Activated T-cell treated with anti-CD3 and anti-CD28 coated beads for 4 hours (primary cell): Measurements from ENCODE around the gene MOV10.
A peak's percentile ranks its signal among the peaks of the same experiment; 100 is the strongest.

Source experiments
- DNase-seq: peaks from one replicate; pipeline ENCODE4 v3.0.0-alpha.2; 2020

The MOV10 gene

DNA sequence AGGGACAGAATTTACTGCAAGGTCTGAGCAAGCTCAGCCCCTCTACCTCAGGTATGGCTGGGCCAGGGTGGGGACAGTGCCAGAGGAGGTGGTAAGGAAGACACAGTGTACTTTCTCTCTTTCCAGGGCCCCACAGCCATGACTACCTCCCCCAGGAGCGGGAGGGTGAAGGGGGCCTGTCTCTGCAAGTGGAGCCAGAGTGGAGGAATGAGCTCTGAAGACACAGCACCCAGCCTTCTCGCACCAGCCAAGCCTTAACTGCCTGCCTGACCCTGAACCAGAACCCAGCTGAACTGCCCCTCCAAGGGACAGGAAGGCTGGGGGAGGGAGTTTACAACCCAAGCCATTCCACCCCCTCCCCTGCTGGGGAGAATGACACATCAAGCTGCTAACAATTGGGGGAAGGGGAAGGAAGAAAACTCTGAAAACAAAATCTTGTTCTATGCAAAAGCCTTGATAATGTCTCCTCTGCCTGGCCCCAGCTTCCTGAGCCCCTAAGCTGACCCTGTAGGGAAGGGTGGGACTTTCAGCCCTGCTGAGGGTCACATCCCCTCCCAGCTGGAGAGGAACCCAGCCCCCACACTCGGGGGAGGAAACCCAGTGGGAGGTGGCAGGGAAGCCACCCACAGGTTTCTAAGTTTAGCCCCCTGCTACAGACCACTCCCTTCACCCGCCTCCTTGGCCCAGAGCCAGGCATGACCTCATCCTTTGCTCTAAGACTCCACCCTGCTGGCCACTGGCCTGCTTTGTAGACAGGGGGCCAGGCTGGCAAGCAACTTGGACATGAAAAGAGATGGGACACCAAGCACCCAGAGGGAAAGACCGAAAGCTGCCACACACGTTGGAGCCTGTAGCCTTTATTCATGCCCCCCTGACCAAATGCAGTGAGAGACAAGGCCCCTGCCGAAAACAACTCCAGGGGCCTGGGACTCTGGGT is 26.1 kb downstream of the MOV10 start:
- peak; percentile 60 for DNase-seq

DNA sequence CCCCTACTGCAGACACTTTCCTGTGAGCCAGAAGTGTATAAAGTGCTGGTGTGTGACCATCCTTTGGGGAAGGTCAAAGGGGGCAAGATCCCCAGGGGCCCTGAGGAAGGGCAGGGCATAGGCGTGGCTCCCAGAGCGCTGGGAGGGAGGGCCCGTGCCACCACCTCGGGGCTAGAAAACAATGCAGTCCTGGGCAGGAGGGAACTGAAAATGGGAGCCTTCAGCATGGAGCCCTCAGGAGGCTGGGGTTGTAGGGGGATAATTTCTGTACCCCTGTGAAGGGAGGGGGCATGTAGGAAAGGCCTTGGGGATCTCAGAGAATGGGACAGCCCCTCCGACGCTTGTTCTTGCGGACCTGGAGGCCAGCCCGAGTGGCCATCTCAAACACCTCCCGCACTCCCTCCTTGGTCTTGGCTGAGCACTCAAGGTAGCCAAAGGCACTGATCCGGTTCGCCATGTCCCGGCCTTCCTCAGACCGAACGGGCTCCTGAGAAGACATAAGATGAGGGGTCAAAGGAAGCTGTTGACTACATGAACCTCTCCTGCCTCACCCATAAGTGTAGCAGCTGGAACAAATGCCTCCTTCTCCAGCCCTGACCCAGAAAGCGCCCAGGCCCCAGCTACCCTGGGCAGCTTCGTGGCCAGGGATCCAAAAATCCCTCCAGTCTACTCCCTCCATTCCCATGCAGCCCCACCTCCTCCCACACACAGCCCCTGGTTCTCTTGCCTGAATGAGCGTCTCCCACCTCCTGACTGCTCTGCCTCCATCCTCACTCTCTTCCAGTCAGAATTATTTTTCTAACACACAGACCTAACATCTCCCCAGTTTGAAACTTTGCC is 27.0 kb downstream of the MOV10 start:
- DNase-seq, result no peak

DNA sequence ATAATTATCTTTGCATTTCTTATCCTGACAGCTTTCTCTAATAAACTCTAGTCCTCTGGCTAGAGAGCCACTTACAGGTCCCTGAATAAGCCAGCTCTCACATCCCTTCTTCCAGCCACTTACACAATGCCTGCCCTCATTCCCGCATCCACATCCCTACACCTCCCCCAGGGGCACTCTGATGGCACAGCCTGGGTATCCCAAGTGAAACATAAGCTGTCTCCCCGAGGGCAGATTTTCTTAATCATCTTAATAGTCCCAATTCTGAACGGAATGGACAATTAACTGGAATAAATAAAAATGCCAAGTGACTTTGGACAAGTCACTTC is 27.6 kb downstream of the MOV10 start:
- DNase-seq, result no peak

DNA sequence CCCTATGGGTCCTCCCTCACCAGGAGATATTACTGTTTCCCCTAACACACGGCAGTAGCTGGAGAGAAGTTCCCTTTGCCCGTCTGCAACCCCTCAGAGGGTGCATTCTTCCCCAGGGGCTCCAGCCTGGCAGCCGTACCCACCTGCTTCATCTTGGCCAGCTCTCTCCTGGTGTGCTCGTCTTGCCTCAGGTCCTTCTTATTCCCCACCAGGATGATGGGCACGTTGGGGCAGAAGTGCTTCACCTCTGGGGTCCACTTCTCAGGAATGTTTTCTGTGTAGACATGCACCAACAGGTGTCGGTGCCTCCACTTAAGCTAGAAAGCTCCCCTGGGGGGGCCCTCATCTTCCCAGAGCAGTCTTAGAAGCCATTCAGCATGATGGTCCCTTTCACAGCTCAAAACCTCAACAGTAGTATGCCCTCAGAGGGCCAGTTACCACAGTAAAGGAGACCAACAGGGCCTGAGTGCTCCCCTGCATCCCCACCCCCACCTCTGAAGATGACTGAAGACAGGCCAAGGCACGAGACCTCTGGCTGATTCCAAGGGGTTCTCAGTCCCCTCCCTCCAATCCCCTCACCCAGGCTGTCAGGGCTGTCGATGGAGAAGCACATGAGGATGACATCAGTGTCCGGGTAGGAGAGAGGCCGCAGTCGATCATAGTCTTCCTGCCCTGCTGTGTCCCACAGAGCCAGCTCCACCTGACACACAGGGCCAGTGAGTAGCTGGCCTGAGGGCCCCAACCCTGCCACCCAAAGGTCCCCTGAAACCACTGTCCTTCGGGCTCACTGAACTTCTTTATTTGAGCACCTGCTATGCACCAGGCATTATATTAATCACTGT is 28.2 kb downstream of the MOV10 start:
- DNase-seq, result no peak

DNA sequence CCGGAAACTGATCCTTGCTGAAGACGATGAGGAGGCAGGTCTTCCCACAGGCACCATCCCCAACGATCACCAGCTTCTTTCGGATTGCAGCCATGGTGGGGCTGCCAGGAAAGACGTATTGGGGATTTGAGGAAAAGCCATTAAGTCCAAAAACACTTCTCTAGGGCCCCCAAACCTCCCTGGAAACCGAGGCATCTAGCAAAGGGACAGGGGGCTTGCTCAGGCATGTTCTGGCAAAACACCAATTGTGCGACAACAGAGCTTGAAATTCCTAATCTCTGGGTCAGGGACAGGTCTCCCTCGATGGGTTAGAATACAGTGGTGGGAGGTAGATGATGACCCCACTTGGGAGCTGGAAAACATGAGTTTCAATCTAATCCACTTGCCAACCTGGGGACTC is 29.2 kb downstream of the MOV10 start:
- DNase-seq, result no peak

DNA sequence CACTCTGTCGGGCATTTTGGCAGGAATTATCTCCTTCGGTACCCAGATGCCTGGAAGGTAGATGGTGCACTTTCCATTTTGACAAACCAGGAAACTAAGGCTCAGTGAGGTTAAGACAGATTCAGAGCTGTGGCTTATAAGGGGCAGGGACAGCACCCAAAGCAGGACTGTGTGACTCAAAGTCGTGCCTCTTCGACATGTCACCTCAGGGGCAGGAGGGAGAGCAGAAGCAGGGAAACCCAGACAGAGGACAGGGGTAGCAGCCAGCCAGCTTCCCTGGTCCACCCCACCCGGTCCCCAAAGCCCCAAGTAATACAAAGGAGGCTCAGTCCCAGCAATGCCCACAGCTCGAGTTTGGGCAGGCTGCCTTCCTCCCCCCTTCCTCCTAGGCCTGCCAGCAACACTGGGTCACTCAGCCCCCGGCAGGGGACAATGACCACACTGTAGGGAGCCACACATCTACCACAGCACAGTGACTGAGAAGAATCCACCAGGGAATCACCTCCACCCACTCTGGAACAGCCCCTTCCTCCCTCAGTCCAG is 30.0 kb downstream of the MOV10 start:
- DNase-seq, result no peak

DNA sequence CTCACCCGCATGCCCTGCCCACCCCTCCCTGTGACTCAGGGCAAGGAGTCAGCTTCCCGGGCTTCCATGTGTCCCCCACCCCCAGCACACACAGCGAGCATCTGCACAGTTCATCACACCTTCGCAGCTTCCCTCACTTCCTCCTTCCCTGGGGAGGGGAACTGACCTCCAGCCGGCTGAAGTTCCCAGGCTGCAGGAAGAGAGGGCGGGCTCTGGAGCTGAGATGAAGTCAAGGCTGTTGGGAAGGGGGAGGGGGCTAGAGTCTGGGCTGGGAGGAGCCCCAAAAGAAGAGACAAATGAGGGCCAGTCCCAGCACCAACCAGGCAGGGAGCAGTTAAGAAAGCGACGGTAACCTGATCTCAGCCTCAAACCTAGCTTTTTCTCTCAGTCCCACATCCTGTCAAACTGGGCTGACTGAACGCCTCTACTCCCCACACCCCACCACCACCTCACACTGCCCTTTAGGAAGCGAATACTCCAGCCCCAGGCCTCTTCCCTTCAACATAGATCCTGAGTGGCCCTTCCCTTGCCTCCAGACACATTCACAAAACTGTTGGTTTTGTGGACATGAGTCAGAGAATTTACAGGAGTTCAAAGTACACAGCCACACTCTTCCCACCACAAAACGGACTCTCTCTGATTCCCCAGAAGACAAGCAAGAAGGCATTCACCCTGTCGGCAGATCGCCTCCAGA is 30.6 kb downstream of the MOV10 start:
- no peak for DNase-seq

DNA sequence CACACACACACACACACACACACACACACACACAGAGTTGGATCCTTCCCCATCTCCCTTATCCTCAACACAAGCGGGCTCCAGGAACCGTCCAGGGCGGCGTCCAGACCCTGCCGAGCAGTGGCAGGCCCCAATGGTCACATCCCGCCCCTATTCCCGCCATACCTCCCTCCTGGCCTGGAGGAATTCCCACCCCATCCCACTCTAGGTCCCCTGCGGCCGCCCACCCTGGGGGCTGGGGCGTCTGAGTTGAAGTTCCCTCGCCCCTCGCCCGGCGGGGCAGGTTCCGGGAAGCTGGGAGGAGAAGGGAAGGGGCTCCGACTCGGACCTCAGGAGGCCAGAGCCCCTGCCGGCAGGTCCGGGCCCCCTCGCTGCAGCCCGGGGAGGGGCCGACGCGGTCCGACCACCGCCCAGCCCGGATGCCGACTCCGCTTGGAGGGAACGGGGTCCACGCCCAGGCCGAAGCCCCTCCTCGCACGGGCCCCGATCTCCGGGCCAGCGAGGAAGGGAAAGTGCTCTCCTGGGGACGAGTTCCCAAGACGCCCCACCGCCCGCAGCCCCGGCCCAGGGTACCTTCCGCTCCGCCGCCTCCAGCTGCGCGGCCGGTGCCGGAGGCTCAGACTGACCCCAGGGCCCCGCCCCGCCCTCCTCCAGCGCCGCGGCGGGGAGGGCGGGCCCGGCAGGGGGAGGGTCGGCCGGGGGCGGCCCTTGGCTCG is 32.2 kb downstream of the MOV10 start, which contains the start of gene RHOC:
TSS of gene RHOC (minus strand) at position 623 of the 716 bp plus-strand sequence. CDS start 3,328 bp downstream, outside the sequence.
- DNase-seq, result no peak

DNA sequence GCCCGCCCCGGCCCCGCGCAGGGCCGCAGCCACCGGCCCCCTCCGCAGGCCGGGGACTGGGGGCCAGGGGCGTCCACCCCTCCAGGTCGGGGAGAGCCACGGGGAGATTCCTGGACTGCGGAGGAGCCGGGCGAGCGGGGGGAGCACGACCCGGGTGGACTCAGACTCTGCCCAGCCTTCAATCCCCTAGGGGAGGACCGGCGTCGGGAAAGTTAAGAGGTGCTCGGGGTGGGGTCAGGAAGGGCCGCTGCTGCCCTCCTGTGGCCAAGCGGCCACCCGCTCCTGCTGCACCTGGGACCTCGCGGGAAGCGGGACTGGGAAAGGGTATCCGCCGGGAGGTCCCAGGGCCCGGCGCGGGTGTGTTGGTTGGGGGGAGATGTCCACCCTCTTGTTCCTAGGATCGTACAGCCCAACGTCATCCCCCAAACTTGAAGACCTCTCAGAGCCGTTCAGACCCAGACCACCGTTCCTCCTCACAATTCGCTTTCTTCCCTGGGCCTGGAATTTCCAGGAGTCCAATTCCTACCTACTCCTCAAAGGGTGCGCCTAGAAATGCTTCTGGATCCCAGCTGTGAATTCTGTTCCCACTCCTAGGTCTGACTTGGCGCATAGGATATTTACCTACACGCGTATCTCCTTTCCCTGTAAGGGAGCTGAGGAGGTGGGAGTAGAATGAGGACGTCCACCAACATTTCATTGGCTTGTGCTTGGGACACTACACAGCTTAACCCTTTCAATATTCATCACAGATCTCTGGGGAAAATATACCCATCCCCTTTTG is 33.0 kb downstream of the MOV10 start:
- DNase-seq, result peak; percentile 48

DNA sequence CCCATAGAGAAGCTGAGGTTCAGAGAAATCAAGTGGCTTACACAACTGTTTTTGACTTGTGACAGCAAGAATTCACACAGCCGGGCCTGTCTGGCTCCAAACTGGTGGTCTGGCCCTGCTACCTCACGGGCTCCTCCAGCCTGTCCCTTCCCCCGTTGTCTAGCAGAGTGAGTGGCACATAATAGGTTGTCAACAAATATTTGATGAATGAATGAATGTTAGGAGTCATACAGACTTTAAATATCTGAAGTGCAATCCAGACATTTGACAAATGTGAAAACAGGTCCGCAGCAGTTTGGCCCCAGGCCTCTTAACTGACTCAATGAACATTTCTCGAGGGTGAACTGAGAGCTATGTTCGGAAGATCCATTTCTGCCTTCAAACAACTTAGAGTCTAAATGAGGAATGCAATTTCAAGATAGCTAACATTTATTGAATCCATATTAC is 33.6 kb downstream of the MOV10 start:
- DNase-seq, result no peak

DNA sequence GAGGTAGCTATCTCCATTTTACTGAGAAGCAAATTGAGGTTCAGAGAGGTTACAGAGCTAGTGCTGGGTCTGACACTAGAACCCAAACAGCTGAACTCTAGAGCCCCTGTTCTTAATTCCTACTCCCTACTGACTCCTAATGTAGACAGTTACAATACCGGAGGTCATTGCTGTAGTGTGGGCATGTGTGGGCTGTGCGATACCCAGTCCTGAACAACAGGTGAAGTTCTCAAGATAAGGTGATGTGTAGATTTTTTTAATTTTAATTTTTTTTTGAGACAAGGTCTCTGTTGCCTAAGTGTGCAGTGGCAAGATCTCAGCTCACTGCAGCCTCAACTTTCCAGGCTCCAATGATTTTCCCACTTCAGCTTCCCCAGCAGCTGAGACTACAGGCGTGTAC is 34.0 kb downstream of the MOV10 start:
- DNase-seq, result no peak

DNA sequence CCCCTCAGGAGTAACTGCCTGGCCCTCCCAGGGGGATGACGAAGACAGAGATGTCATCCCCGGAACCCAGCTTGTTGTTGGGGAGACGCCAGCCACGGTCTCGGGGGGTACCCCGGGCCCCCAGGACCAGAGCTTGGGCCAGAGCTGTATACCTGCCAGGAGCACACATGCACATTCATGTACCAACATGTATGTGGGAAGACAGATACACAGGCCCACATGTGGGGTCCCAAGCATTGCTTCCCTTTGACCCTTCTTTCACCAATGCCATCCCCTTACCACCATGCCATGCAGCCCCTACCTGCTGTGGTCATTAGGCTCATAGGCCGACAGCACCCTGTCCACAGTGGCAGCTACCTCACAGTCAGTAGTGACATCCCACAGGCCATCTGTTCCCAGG is 35.7 kb downstream of the MOV10 start:
- no peak for DNase-seq

DNA sequence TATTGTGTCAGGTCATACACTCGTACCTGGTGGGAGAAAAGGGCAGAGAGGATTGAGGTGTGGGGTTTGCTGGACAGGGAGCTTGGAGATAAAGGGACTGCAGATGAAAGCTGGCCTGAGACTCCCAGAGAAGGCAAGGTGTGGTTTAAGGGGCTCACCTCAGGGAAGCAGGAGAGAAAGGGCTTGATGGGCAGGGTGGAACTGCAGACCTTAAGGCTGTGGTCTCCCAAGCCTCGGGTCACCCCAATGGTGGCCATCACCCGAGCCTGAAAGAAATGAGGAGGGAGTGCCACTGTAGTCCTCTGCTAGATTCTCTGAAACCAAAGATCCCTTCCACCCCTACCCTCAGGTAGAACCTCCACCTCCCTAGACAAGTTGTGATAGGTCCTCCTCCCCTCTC is 36.1 kb downstream of the MOV10 start:
- DNase-seq, result no peak

DNA sequence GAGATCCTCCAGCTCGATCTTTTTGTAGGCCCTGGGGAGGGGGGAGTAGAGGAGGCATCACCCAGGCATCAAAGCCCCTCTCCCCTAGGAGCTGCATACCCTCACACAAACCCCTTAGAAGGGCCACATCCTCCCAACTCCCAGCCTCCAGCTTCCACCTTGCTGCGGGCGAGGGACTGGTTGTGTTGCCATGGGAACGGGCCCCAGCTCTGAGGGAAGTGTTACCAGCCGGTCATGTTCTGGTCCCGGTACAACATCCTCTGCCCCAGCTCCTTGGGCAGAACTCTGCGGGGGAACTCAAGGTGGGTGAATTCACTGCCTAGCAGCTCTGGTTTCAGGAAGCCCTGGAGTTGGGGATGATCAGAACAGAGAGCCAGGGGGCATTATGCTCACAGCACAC is 36.6 kb downstream of the MOV10 start:
- no peak for DNase-seq

DNA sequence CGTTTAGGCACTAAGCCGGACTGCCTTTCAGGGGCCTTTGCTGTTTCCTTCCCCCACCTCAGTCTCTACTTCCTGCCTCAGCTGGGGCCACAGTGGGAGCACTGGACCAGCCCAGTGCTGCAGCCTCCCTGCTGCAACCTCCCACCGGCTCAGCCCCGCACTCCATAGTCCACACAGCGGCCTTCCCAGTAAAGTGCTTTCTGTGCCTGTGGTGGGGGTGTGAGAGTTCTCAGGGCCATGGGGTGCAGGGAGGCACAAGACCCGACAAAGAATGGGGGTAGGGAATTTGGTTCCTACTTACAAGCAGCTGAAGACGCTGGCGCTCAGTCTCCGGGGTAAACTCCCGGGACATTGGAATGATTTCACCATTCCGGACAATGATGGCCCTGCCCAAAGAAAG is 37.2 kb downstream of the MOV10 start:
- DNase-seq, result no peak

DNA sequence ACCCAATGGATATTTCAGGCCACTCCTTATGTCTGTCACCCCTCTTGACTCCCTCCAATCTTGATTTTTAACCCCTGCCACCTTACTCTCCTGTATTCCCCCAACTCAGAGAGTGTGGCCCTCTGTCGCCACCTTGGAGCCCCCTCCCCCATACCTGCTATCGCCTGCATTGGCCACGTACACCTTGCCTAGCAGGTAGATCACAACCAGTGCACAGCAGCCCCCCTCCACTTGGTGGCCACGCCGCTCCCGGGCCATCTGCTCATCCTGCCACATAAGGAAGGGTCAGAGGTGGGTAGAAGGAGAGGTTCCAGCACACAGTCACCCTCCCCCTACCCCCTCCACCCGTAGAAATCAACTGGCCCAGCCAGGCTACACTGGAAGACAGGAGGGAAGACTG is 37.7 kb downstream of the MOV10 start:
- no peak for DNase-seq

DNA sequence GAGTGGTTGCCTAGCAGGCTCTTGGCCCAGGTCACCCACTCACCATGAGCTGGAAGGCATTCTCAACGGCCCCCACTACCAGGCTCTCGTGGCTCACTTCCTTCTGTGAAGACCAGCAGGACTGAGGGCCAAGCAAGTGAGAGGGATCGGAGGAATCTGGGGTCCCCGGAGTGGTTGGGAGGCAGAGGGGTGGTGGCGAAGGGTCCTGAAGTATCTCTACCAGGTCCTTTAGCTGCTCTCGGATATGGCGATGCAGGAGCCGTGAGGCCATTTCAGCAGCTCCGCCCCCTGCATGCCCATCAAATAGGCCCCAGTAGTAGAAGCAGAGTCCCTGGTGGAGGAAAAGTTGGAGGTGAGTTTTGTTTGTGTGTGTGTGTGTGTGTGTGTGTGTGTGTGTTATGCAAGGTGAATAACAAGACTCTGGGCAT is 38.3 kb downstream of the MOV10 start:
- DNase-seq, result no peak

DNA sequence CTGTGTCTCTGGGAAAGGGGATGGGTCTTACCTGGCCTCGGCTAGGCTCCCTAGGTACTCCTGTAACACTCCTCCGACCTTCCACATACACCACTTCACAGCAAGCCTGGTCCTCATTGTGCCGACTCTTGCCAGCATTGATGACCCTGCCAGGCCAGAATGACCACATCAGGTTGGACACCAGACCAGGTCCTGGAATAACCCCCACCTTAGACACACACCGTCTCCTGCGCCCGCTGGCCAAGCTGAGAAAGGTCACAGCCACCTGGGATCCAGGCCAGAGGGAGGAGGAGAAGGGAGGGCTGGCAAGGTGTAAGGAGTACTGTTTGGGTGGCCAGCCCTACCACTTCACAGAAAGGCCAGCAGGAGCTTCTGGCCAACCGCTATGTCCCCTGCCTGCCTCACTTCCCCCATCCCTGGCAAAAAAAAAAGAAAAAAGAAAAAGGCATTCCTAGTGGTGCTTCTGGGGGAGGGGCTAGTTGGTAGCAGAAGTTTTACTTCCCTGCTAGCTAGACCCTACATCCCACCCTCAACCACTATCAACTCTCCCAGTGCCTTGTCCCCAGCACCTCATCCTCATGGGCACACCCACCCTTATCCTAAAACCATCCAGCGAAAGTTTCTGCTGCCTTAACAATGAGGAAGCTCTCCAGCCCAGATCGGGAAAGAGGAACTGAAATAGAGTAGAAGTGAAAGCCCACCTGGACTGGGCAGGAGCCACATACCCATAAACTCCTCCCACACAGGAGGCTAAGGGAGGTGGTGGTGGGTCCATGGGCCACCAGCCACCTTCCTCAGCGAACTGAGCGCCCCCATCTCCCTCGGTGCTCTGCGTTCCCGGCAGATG is 39.2 kb downstream of the MOV10 start:
- DNase-seq, result no peak
